HEK293 (cell line): ENCODE measurements around the gene CDC42BPA.
"Not testable (repeated sequence)": the region's sequence is repeated elsewhere in the genome, so short reads cannot be mapped to it uniquely, and the experiment has no call there.

Experiments used
- ATF2 ChIP-seq: fragments of 450-650 bp; formaldehyde crosslinking; IDR thresholded peaks from 2 replicates; pipeline ENCODE4 v1.5.1; 2016; ENCODE audit warnings: missing biosample characterization, missing genetic modification characterization, low read depth
- GLI2 ChIP-seq: fragments of 450-650 bp; formaldehyde crosslinking; IDR thresholded peaks from 2 replicates; pipeline ENCODE4; 2017; ENCODE audit warnings: missing biosample characterization, missing genetic modification characterization, low read depth, borderline replicate concordance
- HOXA7 ChIP-seq: sonication (generic); formaldehyde crosslinking; IDR thresholded peaks from 2 replicates; pipeline ENCODE4 v1.8.1; 2022; ENCODE audit warnings: missing genetic modification reagents, borderline replicate concordance
- KLF1 ChIP-seq: fragments of 450-650 bp; formaldehyde crosslinking; IDR thresholded peaks from 2 replicates; pipeline ENCODE4 v1.5.1; 2016; ENCODE audit warnings: missing biosample characterization, missing genetic modification characterization
- REST ChIP-seq: fragments of 450-650 bp; formaldehyde crosslinking; IDR thresholded peaks from 2 replicates; pipeline ENCODE4 v1.5.1; 2016; ENCODE audit warnings: missing biosample characterization, missing genetic modification characterization
- YY1 ChIP-seq: fragments of 450-650 bp; formaldehyde crosslinking; IDR thresholded peaks from 2 replicates; pipeline ENCODE4 v1.5.1; 2018; ENCODE audit warnings: missing biosample characterization, missing genetic modification characterization
- ZBTB6 ChIP-seq: fragments of 450-650 bp; formaldehyde crosslinking; IDR thresholded peaks from 2 replicates; pipeline ENCODE4 v1.5.1; 2017; ENCODE audit warnings: missing biosample characterization, missing genetic modification characterization
- ZFP3 ChIP-seq: fragments of 450-650 bp; formaldehyde crosslinking; IDR thresholded peaks from 2 replicates; pipeline ENCODE4 v1.5.1; 2016; ENCODE audit warnings: low read depth, missing biosample characterization, missing genetic modification characterization
- ZNF140 ChIP-seq: fragments of 450-650 bp; formaldehyde crosslinking; IDR thresholded peaks from 2 replicates; pipeline ENCODE4 v1.5.1; 2016; ENCODE audit warnings: missing biosample characterization, missing genetic modification characterization
- ZNF670 ChIP-seq: fragments of 450-650 bp; formaldehyde crosslinking; IDR thresholded peaks from 2 replicates; pipeline ENCODE4 v1.5.1; 2016; ENCODE audit warnings: missing biosample characterization, missing genetic modification characterization, low read depth
- TF ChIP-seq, protein P1 (sequence below): fragments of 450-650 bp; formaldehyde crosslinking; IDR thresholded peaks from 2 replicates; pipeline ENCODE4 v1.5.1; 2016; ENCODE audit warnings: missing biosample characterization, missing genetic modification characterization
- TF ChIP-seq, protein P2 (sequence below): fragments of 450-650 bp; IDR thresholded peaks from 2 replicates; pipeline ENCODE4 v1.5.1; 2018; ENCODE audit warnings: missing biosample characterization, missing genetic modification characterization
- TF ChIP-seq, protein P3 (sequence below): fragments of 450-650 bp; formaldehyde crosslinking; IDR thresholded peaks from 2 replicates; pipeline ENCODE4 v1.5.1; 2016; ENCODE audit warnings: missing biosample characterization, missing genetic modification characterization

DNA sequence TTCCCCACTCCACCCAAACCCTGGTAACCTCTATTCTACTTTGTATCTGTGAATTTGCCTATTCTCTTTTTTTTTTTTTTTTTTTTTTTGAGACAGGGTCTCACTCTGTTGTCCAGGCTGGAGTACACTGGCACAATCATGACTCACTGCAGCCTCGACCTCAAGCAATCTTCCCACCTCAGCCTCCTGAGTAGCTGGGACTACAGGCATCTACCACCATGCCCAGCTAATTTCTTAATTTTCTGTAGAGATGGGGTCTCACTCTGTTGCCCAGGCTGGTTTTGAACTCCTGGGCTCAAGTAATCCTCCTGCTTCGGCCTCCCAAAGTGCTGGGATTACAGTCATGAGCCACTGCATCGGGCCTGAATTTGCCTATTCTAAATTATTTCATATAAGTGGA, 213.0 kb downstream of the CDC42BPA start:
- TF ChIP-seq, protein P1, sequence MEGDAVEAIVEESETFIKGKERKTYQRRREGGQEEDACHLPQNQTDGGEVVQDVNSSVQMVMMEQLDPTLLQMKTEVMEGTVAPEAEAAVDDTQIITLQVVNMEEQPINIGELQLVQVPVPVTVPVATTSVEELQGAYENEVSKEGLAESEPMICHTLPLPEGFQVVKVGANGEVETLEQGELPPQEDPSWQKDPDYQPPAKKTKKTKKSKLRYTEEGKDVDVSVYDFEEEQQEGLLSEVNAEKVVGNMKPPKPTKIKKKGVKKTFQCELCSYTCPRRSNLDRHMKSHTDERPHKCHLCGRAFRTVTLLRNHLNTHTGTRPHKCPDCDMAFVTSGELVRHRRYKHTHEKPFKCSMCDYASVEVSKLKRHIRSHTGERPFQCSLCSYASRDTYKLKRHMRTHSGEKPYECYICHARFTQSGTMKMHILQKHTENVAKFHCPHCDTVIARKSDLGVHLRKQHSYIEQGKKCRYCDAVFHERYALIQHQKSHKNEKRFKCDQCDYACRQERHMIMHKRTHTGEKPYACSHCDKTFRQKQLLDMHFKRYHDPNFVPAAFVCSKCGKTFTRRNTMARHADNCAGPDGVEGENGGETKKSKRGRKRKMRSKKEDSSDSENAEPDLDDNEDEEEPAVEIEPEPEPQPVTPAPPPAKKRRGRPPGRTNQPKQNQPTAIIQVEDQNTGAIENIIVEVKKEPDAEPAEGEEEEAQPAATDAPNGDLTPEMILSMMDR (tag by site-specific recombination): not testable (repeated sequence)
- not testable (repeated sequence) for TF ChIP-seq ZBTB6 (tag by site-specific recombination); ZFP3 (tag by site-specific recombination); KLF1; HOXA7 (CRISPR knock-in tag); ATF2; YY1 (tag by site-specific recombination); REST (tag by site-specific recombination); ZNF670 (tag by site-specific recombination); ZNF140; GLI2 (tag by site-specific recombination)
- TF ChIP-seq, protein P2, sequence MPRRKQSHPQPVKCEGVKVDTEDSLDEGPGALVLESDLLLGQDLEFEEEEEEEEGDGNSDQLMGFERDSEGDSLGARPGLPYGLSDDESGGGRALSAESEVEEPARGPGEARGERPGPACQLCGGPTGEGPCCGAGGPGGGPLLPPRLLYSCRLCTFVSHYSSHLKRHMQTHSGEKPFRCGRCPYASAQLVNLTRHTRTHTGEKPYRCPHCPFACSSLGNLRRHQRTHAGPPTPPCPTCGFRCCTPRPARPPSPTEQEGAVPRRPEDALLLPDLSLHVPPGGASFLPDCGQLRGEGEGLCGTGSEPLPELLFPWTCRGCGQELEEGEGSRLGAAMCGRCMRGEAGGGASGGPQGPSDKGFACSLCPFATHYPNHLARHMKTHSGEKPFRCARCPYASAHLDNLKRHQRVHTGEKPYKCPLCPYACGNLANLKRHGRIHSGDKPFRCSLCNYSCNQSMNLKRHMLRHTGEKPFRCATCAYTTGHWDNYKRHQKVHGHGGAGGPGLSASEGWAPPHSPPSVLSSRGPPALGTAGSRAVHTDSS (tag by site-specific recombination): not testable (repeated sequence)
- TF ChIP-seq, protein P3, sequence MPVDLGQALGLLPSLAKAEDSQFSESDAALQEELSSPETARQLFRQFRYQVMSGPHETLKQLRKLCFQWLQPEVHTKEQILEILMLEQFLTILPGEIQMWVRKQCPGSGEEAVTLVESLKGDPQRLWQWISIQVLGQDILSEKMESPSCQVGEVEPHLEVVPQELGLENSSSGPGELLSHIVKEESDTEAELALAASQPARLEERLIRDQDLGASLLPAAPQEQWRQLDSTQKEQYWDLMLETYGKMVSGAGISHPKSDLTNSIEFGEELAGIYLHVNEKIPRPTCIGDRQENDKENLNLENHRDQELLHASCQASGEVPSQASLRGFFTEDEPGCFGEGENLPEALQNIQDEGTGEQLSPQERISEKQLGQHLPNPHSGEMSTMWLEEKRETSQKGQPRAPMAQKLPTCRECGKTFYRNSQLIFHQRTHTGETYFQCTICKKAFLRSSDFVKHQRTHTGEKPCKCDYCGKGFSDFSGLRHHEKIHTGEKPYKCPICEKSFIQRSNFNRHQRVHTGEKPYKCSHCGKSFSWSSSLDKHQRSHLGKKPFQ: not testable (repeated sequence)
